HG03354 (cell line): Measurements from ENCODE around the gene OS9.
"Not testable (repeated sequence)": the region's sequence is repeated elsewhere in the genome, so short reads cannot be mapped to it uniquely, and the experiment has no call there.

Experiments used
- ATAC-seq: cut with Tn5 transposase; IDR thresholded peaks from one replicate; pipeline ENCODE4 v1.9.1; 2021; ENCODE audit warnings: mild to moderate bottlenecking; ENCODE audit not compliant: unreplicated experiment, poor library complexity, severe bottlenecking

Gene OS9, protein sequence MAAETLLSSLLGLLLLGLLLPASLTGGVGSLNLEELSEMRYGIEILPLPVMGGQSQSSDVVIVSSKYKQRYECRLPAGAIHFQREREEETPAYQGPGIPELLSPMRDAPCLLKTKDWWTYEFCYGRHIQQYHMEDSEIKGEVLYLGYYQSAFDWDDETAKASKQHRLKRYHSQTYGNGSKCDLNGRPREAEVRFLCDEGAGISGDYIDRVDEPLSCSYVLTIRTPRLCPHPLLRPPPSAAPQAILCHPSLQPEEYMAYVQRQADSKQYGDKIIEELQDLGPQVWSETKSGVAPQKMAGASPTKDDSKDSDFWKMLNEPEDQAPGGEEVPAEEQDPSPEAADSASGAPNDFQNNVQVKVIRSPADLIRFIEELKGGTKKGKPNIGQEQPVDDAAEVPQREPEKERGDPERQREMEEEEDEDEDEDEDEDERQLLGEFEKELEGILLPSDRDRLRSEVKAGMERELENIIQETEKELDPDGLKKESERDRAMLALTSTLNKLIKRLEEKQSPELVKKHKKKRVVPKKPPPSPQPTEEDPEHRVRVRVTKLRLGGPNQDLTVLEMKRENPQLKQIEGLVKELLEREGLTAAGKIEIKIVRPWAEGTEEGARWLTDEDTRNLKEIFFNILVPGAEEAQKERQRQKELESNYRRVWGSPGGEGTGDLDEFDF

DNA sequence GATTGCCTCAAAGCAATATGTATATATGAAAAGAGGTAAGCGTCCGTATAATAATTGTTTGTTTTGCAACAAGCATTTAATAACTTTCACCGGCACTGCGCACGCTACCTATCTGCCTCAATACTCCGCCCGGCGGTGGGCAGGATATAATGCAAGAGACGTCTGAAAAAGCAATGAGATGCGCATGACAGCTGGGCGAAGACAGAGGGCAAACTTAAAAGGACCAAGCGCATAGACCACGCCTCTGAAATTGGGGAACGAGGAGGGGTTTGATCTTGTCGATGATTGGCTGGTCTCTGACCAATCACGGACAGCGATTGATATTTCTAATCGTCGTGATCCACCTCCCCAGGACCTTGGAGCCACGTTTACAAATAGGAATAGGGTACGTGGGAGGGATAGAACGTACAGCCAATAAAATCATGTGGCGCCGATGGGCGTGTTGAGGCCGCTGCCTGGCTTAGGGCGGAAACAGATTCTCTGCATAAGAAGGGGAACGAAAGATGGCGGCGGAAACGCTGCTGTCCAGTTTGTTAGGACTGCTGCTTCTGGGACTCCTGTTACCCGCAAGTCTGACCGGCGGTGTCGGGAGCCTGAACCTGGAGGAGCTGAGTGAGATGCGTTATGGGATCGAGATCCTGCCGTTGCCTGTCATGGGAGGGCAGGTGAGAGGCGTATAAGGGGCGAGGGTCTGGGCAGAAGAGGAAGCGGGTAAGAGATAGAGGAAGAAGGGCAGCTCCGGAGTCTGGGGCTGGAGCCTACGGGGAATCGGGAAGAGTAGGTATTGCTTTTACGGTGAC, at the start of gene OS9:
OS9 (plus strand) TSS at position 474 of the 800 bp plus-strand sequence; CDS start at position 504, 30 bp downstream.
- ATAC-seq: peak; percentile 97

- not testable (repeated sequence) for ATAC-seq
These were observed 47.8 kb upstream of the OS9 start for GRCh38 chr12:57645990-57646658.

DNA sequence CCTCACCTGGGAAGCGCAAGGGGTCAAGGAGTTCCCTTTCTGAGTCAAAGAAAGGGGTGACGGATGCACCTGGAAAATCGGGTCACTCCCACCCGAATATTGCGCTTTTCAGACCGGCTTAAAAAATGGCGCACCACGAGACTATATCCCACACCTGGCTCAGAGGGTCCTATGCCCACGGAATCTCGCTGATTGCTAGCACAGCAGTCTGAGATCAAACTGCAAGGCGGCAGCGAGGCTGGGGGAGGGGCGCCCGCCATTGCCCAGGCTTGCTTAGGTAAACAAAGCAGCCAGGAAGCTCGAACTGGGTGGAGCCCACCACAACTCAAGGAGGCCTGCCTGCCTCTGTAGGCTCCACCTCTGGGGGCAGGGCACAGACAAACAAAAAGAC, 47.3 kb upstream of the OS9 start:
- ATAC-seq: not testable (repeated sequence)

- no peak for ATAC-seq
These were observed 39.9 kb upstream of the OS9 start for GRCh38 chr12:57654042-57654441.

DNA sequence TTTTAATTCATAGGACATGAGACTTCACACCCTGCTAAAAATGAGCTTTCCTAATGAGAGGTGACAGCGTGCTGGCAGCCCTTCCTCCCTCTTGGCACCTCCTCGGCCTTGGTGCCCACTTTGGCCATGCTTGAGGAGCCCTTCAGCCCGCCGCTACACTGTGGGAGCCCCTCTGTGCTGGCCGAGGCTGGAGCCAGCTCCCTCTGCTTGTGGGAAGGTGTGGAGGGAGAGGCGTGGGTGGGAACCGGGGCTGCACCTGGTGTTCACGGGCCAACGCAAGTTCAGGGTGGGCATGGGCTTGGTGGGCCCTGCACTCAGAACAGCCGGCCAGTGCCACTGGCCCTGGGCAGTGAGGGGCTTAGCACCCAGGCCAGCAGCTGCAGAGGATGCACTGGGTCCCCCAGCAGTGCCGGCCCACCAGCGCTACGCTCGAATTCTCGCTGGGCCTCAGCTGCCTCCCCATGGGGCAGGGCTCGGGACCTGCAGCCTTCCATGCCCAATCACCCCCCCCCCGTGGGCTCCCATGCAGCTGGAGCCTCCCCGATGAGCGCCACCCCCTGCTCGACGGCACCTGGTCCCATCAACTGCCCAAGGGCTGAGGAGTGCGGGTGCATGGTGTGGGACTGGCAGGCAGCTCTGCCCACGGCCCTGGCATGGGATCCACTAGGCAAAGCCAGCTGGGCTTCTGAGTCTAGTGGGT, 38.2 kb upstream of the OS9 start:
- no peak for ATAC-seq

DNA sequence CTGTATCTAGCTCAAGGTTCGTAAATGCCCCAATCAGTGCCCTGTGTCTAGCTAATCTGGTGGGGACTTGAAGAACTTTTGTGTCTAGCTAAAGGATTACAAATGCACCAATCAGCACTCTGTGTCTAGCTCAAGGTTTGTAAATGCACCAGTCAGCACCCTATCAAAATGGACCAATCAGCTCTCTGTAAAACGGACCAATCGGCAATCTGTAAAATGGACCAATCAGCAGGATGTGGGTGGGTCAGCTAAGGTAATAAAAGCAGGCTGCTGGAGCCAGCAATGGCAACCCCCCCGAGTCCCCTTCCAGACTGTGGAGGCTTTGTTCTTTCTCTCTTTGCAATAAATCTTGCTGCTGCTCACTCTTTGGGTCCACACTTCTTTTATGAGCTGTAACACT, 37.5 kb upstream of the OS9 start:
- ATAC-seq: not testable (repeated sequence)

DNA sequence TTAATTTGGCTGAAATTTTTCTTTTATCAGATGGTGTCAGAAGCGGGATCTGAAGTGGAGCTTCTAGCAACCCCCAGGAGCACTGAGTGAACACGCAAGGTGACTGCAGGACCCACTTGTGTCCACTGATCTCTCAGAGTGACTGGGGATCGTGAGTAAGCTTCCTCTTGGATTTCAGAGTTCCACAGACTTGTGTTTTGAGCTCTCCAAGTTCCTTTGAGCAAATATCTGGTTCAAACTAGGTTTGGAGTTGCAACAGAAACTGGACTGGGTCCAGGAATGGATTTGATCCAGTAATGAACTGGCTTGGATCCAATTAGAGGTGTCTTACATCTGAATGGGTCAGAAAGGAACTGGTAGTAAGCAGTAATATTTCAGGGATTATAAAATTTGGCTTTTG, 36.2 kb upstream of the OS9 start:
- ATAC-seq: no peak

DNA sequence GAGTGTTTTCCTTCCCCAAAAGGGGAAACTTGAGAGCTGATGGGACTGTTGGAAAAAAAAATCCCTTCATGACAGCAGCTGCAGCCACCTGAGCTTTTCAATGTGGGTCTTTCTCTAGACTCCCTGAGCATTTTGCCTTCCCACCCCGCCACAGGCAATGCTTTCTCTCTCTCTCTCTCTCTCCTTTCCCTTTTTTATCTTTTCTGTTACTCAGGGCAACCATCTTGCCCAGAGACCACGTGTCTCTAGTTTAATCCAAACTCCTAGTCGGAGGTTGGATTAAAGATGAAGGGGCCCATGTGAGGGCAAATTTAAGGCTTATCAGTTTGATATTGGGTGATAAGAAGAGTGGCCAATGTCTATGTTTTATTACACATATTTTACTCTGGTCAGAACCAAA, 35.0 kb upstream of the OS9 start:
- ATAC-seq: no peak

DNA sequence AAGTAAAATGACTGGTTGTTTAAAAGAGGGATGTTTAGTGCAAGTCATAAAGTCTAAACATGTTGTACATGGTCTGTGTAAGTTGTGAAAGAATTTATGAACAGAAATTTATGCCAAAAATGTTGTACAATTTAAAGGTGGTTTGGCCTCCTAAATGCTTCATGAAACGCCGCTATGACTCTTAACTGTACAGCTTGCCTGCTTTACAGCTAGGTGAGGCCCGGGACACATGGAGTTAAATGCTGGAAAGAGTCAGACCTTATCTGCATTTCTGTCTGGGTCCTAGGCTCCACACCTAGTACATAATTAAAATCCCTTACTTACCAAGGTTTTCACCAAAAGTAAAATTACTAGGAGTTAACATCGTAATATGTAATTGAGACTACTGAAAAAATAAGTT, 32.6 kb upstream of the OS9 start:
- no peak for ATAC-seq

- ATAC-seq: not testable (repeated sequence)
These were observed 28.7 kb upstream of the OS9 start for GRCh38 chr12:57665066-57665820.

DNA sequence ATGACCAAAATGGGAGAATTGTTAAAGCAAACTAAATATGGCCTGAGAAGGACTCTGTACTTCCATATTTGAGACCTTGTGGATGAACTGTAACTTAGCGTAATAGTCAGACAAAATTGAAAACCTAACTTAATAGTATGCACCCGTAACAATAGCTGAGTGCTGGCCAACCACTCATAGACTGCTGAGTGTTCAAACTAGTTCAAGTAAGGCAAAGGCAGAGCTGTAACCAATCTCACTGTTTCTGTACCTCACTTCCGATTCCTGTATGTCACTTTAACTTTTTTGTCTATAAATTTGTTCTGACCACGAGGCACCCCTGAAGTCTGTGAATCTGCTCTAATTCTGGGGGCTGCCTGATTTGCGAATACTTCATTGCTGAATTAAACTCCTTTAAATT, 27.0 kb upstream of the OS9 start:
- ATAC-seq: no peak

DNA sequence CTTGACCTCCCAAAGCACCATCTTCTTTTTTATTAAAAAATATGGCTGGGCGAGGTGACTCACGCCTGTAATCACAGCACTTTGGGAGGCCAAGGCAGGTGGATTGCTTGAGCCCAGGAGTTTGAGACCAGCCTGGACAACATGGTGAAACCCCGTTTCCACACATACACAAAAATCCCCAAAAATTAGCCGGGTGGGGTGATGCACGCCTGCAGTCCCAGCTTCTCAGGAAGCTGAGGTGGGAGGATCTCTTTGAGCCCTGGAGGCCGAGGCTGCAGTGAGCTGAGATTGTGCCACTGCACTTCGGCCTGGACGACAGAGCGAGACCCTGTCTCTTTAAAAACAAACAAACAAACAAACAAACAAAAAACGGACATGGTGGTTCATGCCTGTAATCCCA, 24.2 kb upstream of the OS9 start:
- ATAC-seq: not testable (repeated sequence)

GRCh38 chr12:57671811-57672210, 22.1 kb upstream of the OS9 start:
- ATAC-seq: not testable (repeated sequence)

DNA sequence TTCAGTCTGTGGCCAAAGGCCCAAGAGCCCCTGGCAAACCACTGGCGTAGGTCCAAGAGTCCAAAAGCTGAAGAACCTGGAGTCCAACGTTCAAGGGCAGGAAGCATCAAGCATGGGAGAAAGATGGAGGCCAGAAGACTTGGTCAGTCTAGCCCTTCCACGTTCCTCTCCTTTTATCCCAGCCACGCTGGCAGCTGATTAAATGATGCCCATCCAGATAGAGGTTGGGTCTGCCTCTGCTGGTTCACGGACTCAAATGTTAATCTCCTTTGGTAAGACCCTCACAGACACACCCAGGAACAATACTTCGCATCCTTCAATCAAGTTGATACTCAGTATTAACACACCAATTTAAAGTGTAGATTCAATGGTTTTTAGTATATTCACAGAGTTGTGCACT, 21.1 kb upstream of the OS9 start:
- no peak for ATAC-seq

- no peak for ATAC-seq
These were observed 19.2 kb upstream of the OS9 start for GRCh38 chr12:57674691-57675090.

GRCh38 chr12:57677947-57678346, 16.0 kb upstream of the OS9 start:
- ATAC-seq: not testable (repeated sequence)

DNA sequence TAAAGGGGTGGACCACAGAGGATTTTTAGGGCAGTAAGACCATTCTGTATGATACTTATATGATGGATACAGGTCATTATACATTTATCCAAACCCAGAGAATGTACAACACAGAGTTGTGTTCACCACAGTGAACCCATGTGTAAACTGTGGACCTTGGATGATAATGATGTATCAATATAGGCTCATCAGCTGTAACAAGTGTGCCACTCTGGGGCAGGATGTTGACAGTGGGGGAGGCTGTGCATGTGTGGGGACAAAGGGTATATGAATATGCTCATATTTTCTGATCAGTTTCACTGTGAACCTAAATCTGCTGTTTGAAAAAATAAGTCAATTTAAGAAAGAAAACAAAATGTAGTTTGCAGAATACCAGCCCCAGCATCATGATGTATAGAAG, 14.2 kb upstream of the OS9 start:
- no peak for ATAC-seq

DNA sequence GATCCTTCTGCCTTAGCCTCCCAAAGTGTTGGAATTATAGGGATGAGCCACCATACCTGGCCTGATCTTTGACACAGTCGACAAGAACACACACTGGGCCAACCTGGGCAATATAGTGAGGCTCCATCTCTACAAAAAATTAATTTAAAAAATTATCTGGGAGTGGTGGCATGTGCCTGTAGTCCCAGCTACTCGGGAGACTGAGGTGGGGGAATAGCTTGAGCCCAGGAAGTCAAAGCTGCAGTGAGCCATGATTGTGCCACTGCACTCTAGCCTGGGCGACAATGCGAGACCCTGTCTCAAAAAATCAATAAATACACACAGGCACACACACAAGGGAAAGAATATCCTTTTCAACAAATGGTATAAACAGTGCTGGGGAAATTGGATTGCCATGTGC, 6.1 kb upstream of the OS9 start:
- no peak for ATAC-seq

- no peak for ATAC-seq
These were observed 5.0 kb upstream of the OS9 start for GRCh38 chr12:57688931-57689330.
